Measurements from ENCODE around the gene KBTBD6.
"Not testable (repeated sequence)": the region's sequence is repeated elsewhere in the genome, so short reads cannot be mapped to it uniquely, and the experiment has no call there.

Gene KBTBD6

GRCh38 chr13:41131660-41132511, 716 bp downstream of the KBTBD6 start:
- DNase-seq: peak; percentile 11

GRCh38 chr13:41131189-41131588, 1.4 kb downstream of the KBTBD6 start:
- DNase-seq: not testable (repeated sequence)

- no peak for DNase-seq
Measured at GRCh38 chr13:41130356-41130755, 2.2 kb downstream of the KBTBD6 start.

GRCh38 chr13:41127701-41128100, 4.9 kb downstream of the KBTBD6 start:
- DNase-seq: no peak

GRCh38 chr13:41122838-41123237, 9.8 kb downstream of the KBTBD6 start:
- no peak for DNase-seq

- DNase-seq: no peak
Measured at GRCh38 chr13:41117869-41118268, 14.7 kb downstream of the KBTBD6 start.

GRCh38 chr13:41111454-41111853, 21.1 kb downstream of the KBTBD6 start:
- DNase-seq: no peak

GRCh38 chr13:41107584-41108014, 25.0 kb downstream of the KBTBD6 start:
- DNase-seq: no peak

GRCh38 chr13:41107104-41107571, 25.5 kb downstream of the KBTBD6 start:
- no peak for DNase-seq

GRCh38 chr13:41099986-41100385, 32.6 kb downstream of the KBTBD6 start:
- DNase-seq: no peak

GRCh38 chr13:41098761-41099160, 33.8 kb downstream of the KBTBD6 start:
- no peak for DNase-seq

GRCh38 chr13:41095681-41096080, 36.9 kb downstream of the KBTBD6 start:
- DNase-seq: not testable (repeated sequence)

- no peak for DNase-seq
Measured at GRCh38 chr13:41085961-41086585, 46.5 kb downstream of the KBTBD6 start.

GRCh38 chr13:41079725-41080124, 52.9 kb downstream of the KBTBD6 start:
- no peak for DNase-seq

Measured in 8988T (cell line).